H1 (cell line): ENCODE measurements around the gene FMOD. TPM values are rescaled to one million over a fixed set of nuclear protein-coding genes. Genes with fewer than 3 reads are reported as not detected.

Source experiments
- CTCF ChIA-PET: fragments of 300-600 bp; sonication (Branson Sonifier 250); formaldehyde crosslinking; loops from one replicate; lab custom pipeline; 2021; ENCODE audit not compliant: partially characterized antibody; lab: Charles Lee
- POLR2A ChIA-PET: fragments of 300-600 bp; sonication (Branson Sonifier 250); formaldehyde crosslinking; loops from one replicate; lab custom pipeline; 2021; ENCODE audit warnings: inconsistent platforms; ENCODE audit not compliant: partially characterized antibody; lab: Charles Lee
- DNase-seq, 2 experiments: peaks; one replicate each; pipeline versions ENCODE4 v3.0.0 to v3.0.0-alpha.2; 2010 to 2022; ENCODE audit warnings: low spot score in 2 of 2, low read depth in 1 of 2, mixed read lengths in 1 of 2
- FAIRE-seq: peaks from 2 replicates; lab custom pipeline; 2011; peaks lifted over from hg19 to GRCh38; lab: Jason Lieb, UNC
- H2AFZ ChIP-seq: 2 replicates; pipeline ENCODE4 v1.8.1; 2012; ENCODE audit warnings: low read length, inconsistent platforms
- H2AK5ac ChIP-seq: 2 replicates; pipeline ENCODE4 v1.6.1; 2013; ENCODE audit warnings: low read depth, low read length
- H2BK120ac ChIP-seq: replicated peaks from 2 replicates; pipeline ENCODE3; 2013; ENCODE audit warnings: low read depth, low read length, inconsistent platforms
- H2BK12ac ChIP-seq: 2 replicates; pipeline ENCODE4 v1.6.1; 2013; ENCODE audit warnings: low read depth, low read length
- H2BK15ac ChIP-seq: 2 replicates; pipeline ENCODE4 v1.6.1; 2013; ENCODE audit warnings: low read length
- H2BK20ac ChIP-seq: 2 replicates; pipeline ENCODE4 v1.6.1; 2013; ENCODE audit warnings: low read length
- H2BK5ac ChIP-seq: 2 replicates; pipeline ENCODE4 v1.6.1; 2013; ENCODE audit warnings: low read depth, low read length
- H3K14ac ChIP-seq: 2 replicates; pipeline ENCODE4 v1.6.1; 2013; ENCODE audit warnings: inconsistent platforms; ENCODE audit not compliant: insufficient read length
- H3K18ac ChIP-seq: 2 replicates; pipeline ENCODE4 v1.6.1; 2013; ENCODE audit warnings: low read length; ENCODE audit errors: extremely low read depth
- H3K23ac ChIP-seq: 2 replicates; pipeline ENCODE4 v1.6.1; 2013; ENCODE audit warnings: inconsistent platforms; ENCODE audit not compliant: insufficient read length
- H3K23me2 ChIP-seq: 2 replicates; pipeline ENCODE4 v1.6.1; 2013; ENCODE audit warnings: low read depth, low read length
- H3K27ac ChIP-seq: 2 replicates; pipeline ENCODE4 v1.6.1; 2011; ENCODE audit warnings: low read depth, low read length, inconsistent platforms
- H3K27me3 ChIP-seq, 4 experiments: replicated peaks in 1 of 4; 1 replicate in 1 of 4; 2 replicates in 3 of 4; pipeline versions ENCODE4 v1.6.1 to v1.8.1; 2011 to 2013; ENCODE audit warnings: low read length in 3 of 4, mild to moderate bottlenecking in 3 of 4, inconsistent platforms in 2 of 4, mixed read lengths in 2 of 4, moderate library complexity in 1 of 4; ENCODE audit not compliant: control insufficient read depth in 3 of 4, insufficient read depth in 3 of 4; ENCODE audit errors: extremely low read depth in 1 of 4
- H3K36me3 ChIP-seq, 4 experiments: 2 replicates each; pipeline versions ENCODE4 v1.6.1 to v1.8.1; 2011 to 2013; ENCODE audit warnings: mild to moderate bottlenecking in 4 of 4, low read length in 3 of 4, moderate library complexity in 2 of 4, control low read depth in 1 of 4, inconsistent platforms in 1 of 4; ENCODE audit not compliant: insufficient read depth in 4 of 4, control insufficient read depth in 2 of 4
- H3K4ac ChIP-seq: replicated peaks from 2 replicates; pipeline ENCODE3; 2013; ENCODE audit warnings: low read length, low read depth, mixed read lengths, inconsistent platforms; ENCODE audit not compliant: insufficient read length
- H3K4me1 ChIP-seq, 4 experiments: replicated peaks in 1 of 4; 1 replicate in 1 of 4; 2 replicates in 3 of 4; pipeline versions ENCODE4 v1.6.1 to v1.8.1; 2011 to 2013; ENCODE audit warnings: low read length in 3 of 4, inconsistent platforms in 2 of 4, mixed read lengths in 1 of 4; ENCODE audit not compliant: insufficient read depth in 4 of 4, control insufficient read depth in 3 of 4
- H3K4me2 ChIP-seq, 2 experiments: 2 replicates each; pipeline versions ENCODE4 v1.6.1 to v1.8.1; 2011 to 2013; ENCODE audit warnings: low read depth in 2 of 2, low read length in 2 of 2, control low read depth in 1 of 2, inconsistent platforms in 1 of 2, mild to moderate bottlenecking in 1 of 2; ENCODE audit not compliant: insufficient read depth in 1 of 2
- H3K4me3 ChIP-seq, 4 experiments: fragments of 200-600, 300-600 bp in 1 of 4; sonication (generic), shearing (Covaris generic), sonication (Bioruptor Twin) in 1 of 4; 2 replicates each; pipeline versions ENCODE4 v1.5.1 to v1.8.1; 2011 to 2016; ENCODE audit warnings: low read length in 4 of 4, low read depth in 3 of 4, control low read depth in 2 of 4, inconsistent platforms in 2 of 4, mild to moderate bottlenecking in 2 of 4, mixed read lengths in 1 of 4, moderate library complexity in 1 of 4; ENCODE audit not compliant: insufficient read depth in 2 of 4; ENCODE audit errors: extremely low read depth in 1 of 4
- H3K56ac ChIP-seq: replicated peaks from 2 replicates; pipeline ENCODE3; 2013; ENCODE audit warnings: low read depth, mild to moderate bottlenecking, mixed read lengths, low read length, inconsistent platforms; ENCODE audit not compliant: insufficient read length
- H3K79me1 ChIP-seq: 2 replicates; pipeline ENCODE4 v1.6.1; 2013; ENCODE audit warnings: low read depth, low read length, control low read depth
- H3K79me2 ChIP-seq, 2 experiments: 2 replicates each; pipeline versions ENCODE4 v1.6.1 to v1.8.1; 2012 to 2013; ENCODE audit warnings: low read length in 2 of 2, mild to moderate bottlenecking in 2 of 2, inconsistent platforms in 1 of 2; ENCODE audit not compliant: insufficient read depth in 2 of 2, control insufficient read depth in 1 of 2
- H3K9ac ChIP-seq, 4 experiments: replicated peaks in 1 of 4; 1 replicate in 1 of 4; 2 replicates in 3 of 4; pipeline versions ENCODE4 v1.6.1 to v1.8.1; 2011 to 2013; ENCODE audit warnings: low read depth in 3 of 4, low read length in 3 of 4, control low read depth in 2 of 4, mild to moderate bottlenecking in 2 of 4, moderate library complexity in 2 of 4, inconsistent platforms in 1 of 4; ENCODE audit errors: extremely low read depth in 1 of 4
- H3K9me3 ChIP-seq, 2 experiments: 2 replicates each; pipeline versions ENCODE4 v1.6.1 to v1.8.1; 2012 to 2013; ENCODE audit warnings: mild to moderate bottlenecking in 2 of 2, moderate library complexity in 2 of 2, control low read depth in 1 of 2, inconsistent platforms in 1 of 2, low read depth in 1 of 2, low read length in 1 of 2, mixed read lengths in 1 of 2; ENCODE audit not compliant: insufficient read depth in 2 of 2
- H4K20me1 ChIP-seq, 2 experiments: replicated peaks in 1 of 2; 2 replicates each; pipeline versions ENCODE3 to v1.8.1; 2011 to 2013; ENCODE audit warnings: inconsistent platforms in 2 of 2, low read length in 2 of 2, mild to moderate bottlenecking in 1 of 2; ENCODE audit not compliant: insufficient read depth in 2 of 2, control insufficient read depth in 1 of 2
- H4K5ac ChIP-seq: 2 replicates; pipeline ENCODE4 v1.6.1; 2013; ENCODE audit warnings: low read length, low read depth, mixed read lengths, inconsistent platforms; ENCODE audit not compliant: insufficient read length
- H4K8ac ChIP-seq: 2 replicates; pipeline ENCODE4 v1.8.0; 2013; ENCODE audit warnings: mild to moderate bottlenecking, moderate library complexity, low read length, inconsistent platforms; ENCODE audit not compliant: insufficient read depth; ENCODE audit errors: extremely low read depth
- H4K91ac ChIP-seq: replicated peaks from 2 replicates; pipeline ENCODE3; 2013; ENCODE audit warnings: low read length, mixed read lengths, inconsistent platforms; ENCODE audit not compliant: insufficient read length
- CEBPB ChIP-seq: IDR thresholded peaks from 2 replicates; pipeline ENCODE4 v1.6.1; 2012; ENCODE audit warnings: low read depth, low read length
- CHD2 ChIP-seq: IDR thresholded peaks from 2 replicates; pipeline ENCODE4 v1.6.1; 2012; ENCODE audit warnings: low read length, improper control_type of control experiment
- CTBP2 ChIP-seq: IDR thresholded peaks from 2 replicates; pipeline ENCODE4 v1.7.0; 2011; ENCODE audit warnings: borderline replicate concordance, mild to moderate bottlenecking, moderate library complexity, mixed read lengths, low read length; ENCODE audit not compliant: insufficient read depth, insufficient read length
- EP300 ChIP-seq, 2 experiments: IDR thresholded peaks; 1 replicate in 1 of 2; 2 replicates in 1 of 2; pipeline ENCODE4 v1.6.1; 2011 to 2012; ENCODE audit warnings: low read depth in 2 of 2, low read length in 2 of 2, mild to moderate bottlenecking in 2 of 2, borderline replicate concordance in 1 of 2, inconsistent platforms in 1 of 2, moderate library complexity in 1 of 2
- HDAC2 ChIP-seq, 2 experiments: fragments of 300-600 bp in 1 of 2; sonication (generic) in 1 of 2; IDR thresholded peaks; 2 replicates each; pipeline ENCODE4 v1.6.1; 2011 to 2012; ENCODE audit warnings: low read depth in 2 of 2, low read length in 2 of 2, mild to moderate bottlenecking in 2 of 2, moderate library complexity in 2 of 2, borderline replicate concordance in 1 of 2, inconsistent platforms in 1 of 2
- POLR2AphosphoS5 ChIP-seq: IDR thresholded peaks from 2 replicates; pipeline ENCODE4 v1.6.1; 2011; ENCODE audit warnings: low read depth, low read length
- RAD21 ChIP-seq, 2 experiments: IDR thresholded peaks in 1 of 2; conservative IDR thresholded peaks in 1 of 2; 2 replicates each; pipeline ENCODE4 v1.6.1; 2011; ENCODE audit warnings: low read depth in 2 of 2, low read length in 2 of 2, improper control_type of control experiment in 1 of 2, inconsistent platforms in 1 of 2, mild to moderate bottlenecking in 1 of 2, moderate library complexity in 1 of 2
- SAP30 ChIP-seq: fragments of 300-600 bp; sonication (generic); IDR thresholded peaks from 2 replicates; pipeline ENCODE4 v1.7.1; 2012; ENCODE audit warnings: low read length, moderate library complexity, mild to moderate bottlenecking, inconsistent platforms; ENCODE audit not compliant: insufficient read depth, insufficient replicate concordance
- SIX5 ChIP-seq: IDR thresholded peaks from 2 replicates; pipeline ENCODE4 v1.6.1; 2011; ENCODE audit warnings: mild to moderate bottlenecking, low read depth, low read length
- SRF ChIP-seq: IDR thresholded peaks from 2 replicates; pipeline ENCODE4 v1.6.1; 2011; ENCODE audit warnings: mild to moderate bottlenecking, low read depth, low read length, moderate library complexity
- WGBS, 2 experiments: shearing (Covaris generic) in 1 of 2; methylation state at CpG; one replicate each; pipeline versions ENCODE4 v1.1.6 to v1.1.7; 2013 to 2015; ENCODE audit warnings: low lambda C conversion rate in 2 of 2, mixed read lengths in 2 of 2, inconsistent platforms in 1 of 2, low coverage in 1 of 2, missing lambda C conversion rate in 1 of 2; ENCODE audit not compliant: insufficient replicate concordance in 2 of 2, insufficient coverage in 1 of 2, insufficient read length in 1 of 2; ENCODE audit errors: extremely low coverage in 1 of 2, missing lambda C conversion rate in 1 of 2; 5-methylcytosine and 5-hydroxymethylcytosine counted together
- polyA plus RNA-seq, 7 experiments: library from polyadenylated mRNA; depleted of rRNA in 3 of 7; stranded (reverse) in 5 of 7; unstranded in 2 of 7; fragments of >200 nt in 5 of 7; fragments of 200-250 nt in 2 of 7; gene quantifications; 1 replicate in 5 of 7; 2 replicates in 1 of 7; 4 replicates in 1 of 7; pipeline versions ENCODE4 v1.2.1 to v1.2.3, GENCODE V29; 2011 to 2013; ENCODE audit warnings: missing spikeins in 2 of 7, mixed read lengths in 2 of 7
- total RNA-seq: library from RNA; stranded (reverse); fragmentation: NEBNext Ultra II Directional; extraction: Animal tissue kit (Norgen Biotek cat#: 25700); gene quantifications from 2 replicates; pipeline ENCODE4 v1.2.1, GENCODE V29; 2021

The FMOD gene
- total and polyA plus RNA-seq, 2 of the 8 experiments (the other 6 are each of a cell fraction or from before 2014, with no cell fraction given), result 0.17 to 0.32 TPM

DNA sequence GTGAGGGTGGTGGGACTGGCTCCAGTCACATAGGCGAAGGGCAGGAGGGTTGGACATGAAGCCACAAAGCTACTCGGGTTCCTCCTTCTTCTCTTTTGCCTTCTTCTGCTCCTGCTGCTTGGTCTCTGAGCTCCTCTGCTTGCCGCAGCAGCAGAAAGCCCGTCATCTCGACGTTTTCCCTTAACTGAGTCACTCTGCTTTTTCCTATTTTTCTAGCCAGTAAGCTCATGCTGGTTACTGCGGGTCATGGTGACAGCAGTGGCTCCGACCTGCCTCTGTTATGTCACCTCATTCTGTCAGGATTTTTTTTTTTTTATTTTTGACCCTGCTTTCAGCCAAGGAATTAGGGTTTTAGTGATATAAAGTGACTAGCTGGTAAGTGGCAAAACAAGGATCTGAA lies 2.6 kb upstream of the FMOD start:
- H3K36me3 ChIP-seq, result no peaks in the 10 kb centered on the region
- DNase-seq, result no peak
- FAIRE-seq, result no peak
- no peak overlapping the region for H3K4ac ChIP-seq
- no peaks in the 10 kb centered on the region for H3K79me1 ChIP-seq
- WGBS, 2 experiments, result 71% methylated on average over 8 of the region's 8 CpGs; no CpG with 5 or more reads in 1 of the 2 experiments
- no peak overlapping the region for H3K56ac ChIP-seq
- no peaks in the 10 kb centered on the region; a peak in 2 of 7 replicates for H3K27me3 ChIP-seq
- H2BK5ac ChIP-seq, result no peak overlapping the region
- H3K23ac ChIP-seq, result no peak overlapping the region
- no peak overlapping the region for H3K18ac ChIP-seq
- no peak overlapping the region for H3K27ac ChIP-seq
- H4K20me1 ChIP-seq, result no peaks in the 10 kb centered on the region
- H3K4me2 ChIP-seq, result no peak overlapping the region
- no peaks in the 10 kb centered on the region for H3K79me2 ChIP-seq
- H4K91ac ChIP-seq, result no peak overlapping the region
- no peak overlapping the region for H3K14ac ChIP-seq
- H2BK15ac ChIP-seq, result no peak overlapping the region
- no peak overlapping the region for H3K9ac ChIP-seq
- ChIA-PET CTCF (interaction anchor here (0.6 to 24.2 kb wide), 10 partner anchors 10 to 1207 kb away, joined by 3 to 330 read pairs (median 4); partner anchors contain the start of genes FMOD and PRELP), POLR2A (interaction anchor here (1.1 kb wide), 1 partner anchor 10 kb away, joined by 4 read pairs; no protein-coding TSS in a partner anchor)
- no peak overlapping the region for H2BK12ac ChIP-seq
- no peak overlapping the region for H2BK120ac ChIP-seq
- no peak overlapping the region for H4K5ac ChIP-seq
- H3K23me2 ChIP-seq, result no peaks in the 10 kb centered on the region
- H3K4me3 ChIP-seq, result no peak overlapping the region
- no peak overlapping the region for H2BK20ac ChIP-seq
- H2AFZ ChIP-seq, result no peak overlapping the region
- no peaks in the 10 kb centered on the region for H3K9me3 ChIP-seq
- no peaks in the 10 kb centered on the region for H3K4me1 ChIP-seq
- H4K8ac ChIP-seq, result no peak overlapping the region
- H2AK5ac ChIP-seq, result no peak overlapping the region
- TF ChIP-seq HDAC2 (IDR thresholded peaks at IDR 0.05; ENCODE audit: borderline replicate concordance in 1 of 2, low read depth in 2 of 2, low read length in 2 of 2) (no peak), EP300 (IDR thresholded peaks at IDR 0.05; ENCODE audit: borderline replicate concordance in 1 of 2, low read depth in 2 of 2, low read length in 2 of 2) (no peak), SAP30 (no peak), CHD2 (no peak), SIX5 (no peak), CEBPB (no peak), RAD21 (IDR thresholded peaks at IDR 0.05 in 1 of 2, conservative IDR thresholded peaks at IDR 0.05 in 1 of 2; ENCODE audit: low read depth in 2 of 2, low read length in 2 of 2) (no peak), CTBP2 (no peak), POLR2AphosphoS5 (no peak), SRF (no peak)
